Measurements from ENCODE around the gene MRPL43. TPM values are rescaled to one million over a fixed set of nuclear protein-coding genes. Genes with fewer than 3 reads are reported as not detected.

MRPL43 gene
- total RNA-seq, 4 donors from 2014 or later, result 54.2 to 89.1 (median 62.7) TPM

DNA sequence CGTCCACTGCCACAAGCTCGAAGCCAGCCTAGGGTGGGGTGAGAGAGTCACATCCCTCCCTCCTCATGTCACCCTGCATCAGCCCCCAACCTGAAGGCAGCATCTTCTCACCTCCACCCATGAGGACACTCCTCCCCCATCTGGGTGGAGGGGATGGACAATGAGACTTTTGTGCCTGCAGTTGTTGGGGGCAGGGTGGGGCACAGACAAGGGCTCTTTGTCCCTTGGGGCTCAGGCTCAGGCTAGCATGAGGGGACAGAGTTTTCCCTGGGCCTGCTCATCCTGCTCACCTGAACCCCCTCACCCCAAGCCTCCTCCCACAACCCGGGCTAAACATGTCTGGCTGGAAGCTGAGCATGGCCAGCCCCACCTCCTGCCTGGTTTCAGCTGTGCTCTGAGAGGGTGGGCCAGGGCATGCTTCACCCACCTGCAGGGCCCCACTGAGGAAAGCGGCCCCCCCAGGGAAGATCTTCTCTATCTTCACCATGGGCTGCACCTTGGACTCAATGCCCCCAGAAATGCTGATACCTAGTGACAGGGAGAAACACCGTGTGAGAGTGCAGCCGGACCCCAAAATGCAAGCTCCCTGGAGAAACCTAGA lies 21.6 kb upstream of the MRPL43 start:
- TF ChIP-seq EP300 (IDR thresholded peaks at IDR 0.05) (no peak), POLR2A (IDR thresholded peaks at IDR 0.05) (no peak), POLR2AphosphoS5 (IDR thresholded peaks at IDR 0.05) (no peak)
- TF ChIP-seq, protein P1, sequence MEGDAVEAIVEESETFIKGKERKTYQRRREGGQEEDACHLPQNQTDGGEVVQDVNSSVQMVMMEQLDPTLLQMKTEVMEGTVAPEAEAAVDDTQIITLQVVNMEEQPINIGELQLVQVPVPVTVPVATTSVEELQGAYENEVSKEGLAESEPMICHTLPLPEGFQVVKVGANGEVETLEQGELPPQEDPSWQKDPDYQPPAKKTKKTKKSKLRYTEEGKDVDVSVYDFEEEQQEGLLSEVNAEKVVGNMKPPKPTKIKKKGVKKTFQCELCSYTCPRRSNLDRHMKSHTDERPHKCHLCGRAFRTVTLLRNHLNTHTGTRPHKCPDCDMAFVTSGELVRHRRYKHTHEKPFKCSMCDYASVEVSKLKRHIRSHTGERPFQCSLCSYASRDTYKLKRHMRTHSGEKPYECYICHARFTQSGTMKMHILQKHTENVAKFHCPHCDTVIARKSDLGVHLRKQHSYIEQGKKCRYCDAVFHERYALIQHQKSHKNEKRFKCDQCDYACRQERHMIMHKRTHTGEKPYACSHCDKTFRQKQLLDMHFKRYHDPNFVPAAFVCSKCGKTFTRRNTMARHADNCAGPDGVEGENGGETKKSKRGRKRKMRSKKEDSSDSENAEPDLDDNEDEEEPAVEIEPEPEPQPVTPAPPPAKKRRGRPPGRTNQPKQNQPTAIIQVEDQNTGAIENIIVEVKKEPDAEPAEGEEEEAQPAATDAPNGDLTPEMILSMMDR (IDR thresholded peaks at IDR 0.05), result no peak
- Histone ChIP-seq H3K4me3 (no peak overlapping the region), H3K36me3 (peaks cover 28% of the 10 kb centered on the region), H3K4me1 (peaks cover 29% of the 10 kb centered on the region), H3K27ac (no peak overlapping the region), H3K9me3 (no peaks in the 10 kb centered on the region), H3K27me3 (no peaks in the 10 kb centered on the region)
- 73% methylated on average over 6 of the region's 6 CpGs for WGBS
- no peak for DNase-seq (ENCODE audit: low spot score in 2 of 2)

GRCh38 chr10:101007915-101008822 lies 20.9 kb upstream of the MRPL43 start:
- Histone ChIP-seq H3K9me3 (no peaks in the 10 kb centered on the region), H3K27ac (no peak overlapping the region), H3K36me3 (peaks cover 36% of the 10 kb centered on the region), H3K4me3 (no peak overlapping the region), H3K4me1 (peaks cover 28% of the 10 kb centered on the region), H3K27me3 (no peaks in the 10 kb centered on the region)
- TF ChIP-seq POLR2A (IDR thresholded peaks at IDR 0.05) (no peak), EP300 (IDR thresholded peaks at IDR 0.05) (no peak), POLR2AphosphoS5 (IDR thresholded peaks at IDR 0.05) (no peak)
- TF ChIP-seq, protein P1 (IDR thresholded peaks at IDR 0.05), result no peak
- DNase-seq (ENCODE audit: low spot score in 2 of 2), result no peak
- WGBS, result 61% methylated on average over 11 of the region's 13 CpGs

GRCh38 chr10:101007099-101007711 lies 19.9 kb upstream of the MRPL43 start:
- WGBS, result 57% methylated on average over 5 of the region's 11 CpGs
- H3K4me3 ChIP-seq, result no peak overlapping the region
- no peak for DNase-seq (ENCODE audit: low spot score in 2 of 2)
- H3K27me3 ChIP-seq, result no peaks in the 10 kb centered on the region
- no peaks in the 10 kb centered on the region for H3K9me3 ChIP-seq
- no peak overlapping the region for H3K27ac ChIP-seq
- TF ChIP-seq, protein P1 (IDR thresholded peaks at IDR 0.05), result no peak
- H3K4me1 ChIP-seq, result peaks cover 27% of the 10 kb centered on the region
- peaks cover 45% of the 10 kb centered on the region for H3K36me3 ChIP-seq

GRCh38 chr10:101006593-101007098 lies 19.3 kb upstream of the MRPL43 start:
- DNase-seq (ENCODE audit: low spot score in 2 of 2), result no peak
- H3K4me1 ChIP-seq, result peaks cover 30% of the 10 kb centered on the region
- no peak overlapping the region for H3K4me3 ChIP-seq
- TF ChIP-seq EP300 (IDR thresholded peaks at IDR 0.05) (no peak), POLR2A (IDR thresholded peaks at IDR 0.05) (no peak)
- H3K36me3 ChIP-seq, result peaks cover 45% of the 10 kb centered on the region
- H3K9me3 ChIP-seq, result no peaks in the 10 kb centered on the region
- no peaks in the 10 kb centered on the region for H3K27me3 ChIP-seq
- no peak overlapping the region for H3K27ac ChIP-seq
- WGBS, result 94% methylated on average over 28 of the region's 33 CpGs

DNA sequence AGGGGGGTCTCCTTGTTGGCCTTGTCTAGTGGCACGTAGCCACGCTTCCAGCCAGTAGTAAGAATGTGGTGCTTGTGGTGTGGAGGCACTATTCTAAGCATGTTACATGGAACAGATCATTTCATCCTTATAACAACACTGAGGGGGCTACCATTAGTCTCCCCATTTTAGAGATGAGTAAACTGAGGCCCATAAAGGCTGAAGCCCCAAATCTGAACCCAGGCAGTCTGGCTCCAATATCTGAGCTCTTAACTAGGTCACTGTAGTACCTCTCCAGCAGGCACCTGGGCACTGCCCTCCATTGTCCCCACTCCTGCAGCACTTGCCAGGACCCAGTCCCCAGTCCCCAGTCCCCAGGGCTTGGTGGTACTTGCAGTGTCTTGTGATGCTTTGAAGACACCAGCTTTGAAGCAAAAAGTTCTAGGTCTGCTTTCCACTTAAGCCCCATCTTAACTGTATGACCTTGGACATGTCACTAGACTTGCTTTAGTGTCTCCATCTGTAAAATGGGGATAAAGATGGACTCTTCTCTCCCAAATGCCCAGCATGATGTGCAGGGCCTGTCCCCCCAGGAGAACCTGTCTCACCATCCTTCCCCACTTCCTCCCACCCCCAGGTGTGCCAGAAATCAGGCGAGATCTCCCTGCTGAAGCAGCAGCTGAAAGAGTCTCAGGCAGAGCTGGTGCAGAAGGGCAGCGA lies 18.7 kb upstream of the MRPL43 start:
- H3K4me3 ChIP-seq, result no peak overlapping the region
- peaks cover 36% of the 10 kb centered on the region for H3K4me1 ChIP-seq
- H3K9me3 ChIP-seq, result no peaks in the 10 kb centered on the region
- no peak overlapping the region for H3K27ac ChIP-seq
- DNase-seq (ENCODE audit: low spot score in 2 of 2), result no peak
- no peak for TF ChIP-seq POLR2A (IDR thresholded peaks at IDR 0.05)
- no peak for TF ChIP-seq POLR2AphosphoS5 (IDR thresholded peaks at IDR 0.05)
- TF ChIP-seq, protein P1 (IDR thresholded peaks at IDR 0.05), result no peak
- TF ChIP-seq EP300 (IDR thresholded peaks at IDR 0.05), result no peak
- no peaks in the 10 kb centered on the region for H3K27me3 ChIP-seq
- WGBS, result 100% methylated on average over 4 of the region's 4 CpGs
- peaks cover 45% of the 10 kb centered on the region for H3K36me3 ChIP-seq

Measured in suprapubic skin (tissue), 4 donors.